Nephron (organoid): ENCODE results near the gene CNOT6L.

Experiments
- H3K27ac Mint-ChIP-seq, 3 experiments: 2 replicates each; pipeline ENCODE4 v1.8.0; 2020; ENCODE audit warnings: mixed read lengths in 3 of 3, mild to moderate bottlenecking in 2 of 3, moderate library complexity in 1 of 3
- H3K27me3 Mint-ChIP-seq: 2 replicates; pipeline ENCODE4 v1.8.0; 2021; ENCODE audit warnings: low read depth, mild to moderate bottlenecking, moderate library complexity, mixed read lengths
- H3K36me3 Mint-ChIP-seq: 2 replicates; pipeline ENCODE4 v1.8.0; 2020; ENCODE audit warnings: low read depth, mixed read lengths
- H3K4me1 Mint-ChIP-seq: 2 replicates; pipeline ENCODE4 v1.8.0; 2020; ENCODE audit warnings: mixed read lengths
- H3K4me3 Mint-ChIP-seq, 3 experiments: 2 replicates each; pipeline ENCODE4 v1.8.0; 2020; ENCODE audit warnings: mild to moderate bottlenecking in 3 of 3, mixed read lengths in 3 of 3, moderate library complexity in 2 of 3
- H3K9me3 Mint-ChIP-seq: 2 replicates; pipeline ENCODE4 v1.8.0; 2020; ENCODE audit warnings: mixed read lengths
- CTCF ChIP-seq, 3 experiments: fragments of 200-600 bp; sonication (generic); IDR thresholded peaks; one replicate each; pipeline ENCODE4 v1.5.0; 2021; ENCODE audit warnings: antibody characterized with exemption in 3 of 3; ENCODE audit not compliant: unreplicated experiment in 3 of 3

CNOT6L gene

DNA sequence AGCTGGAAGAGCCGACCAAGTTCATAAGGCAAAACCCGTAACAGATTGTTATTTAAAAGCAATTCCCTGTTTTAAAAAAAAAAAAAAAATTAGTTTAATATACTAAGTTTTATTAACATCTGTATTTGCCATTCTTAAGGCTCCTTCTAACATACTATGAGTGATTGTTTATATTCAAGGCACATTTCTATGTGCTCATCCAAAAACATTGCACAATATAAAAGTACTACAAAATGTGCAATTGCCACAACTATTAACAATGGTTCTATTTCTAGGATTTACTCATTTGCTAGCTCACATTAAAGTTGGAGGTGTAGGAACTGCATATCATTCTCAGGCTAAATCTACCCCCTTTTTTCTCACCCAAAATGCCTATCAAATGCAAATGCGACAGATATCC, 46.1 kb downstream of the CNOT6L start:
- no peaks in the 10 kb centered on the region for H3K27me3 Mint-ChIP-seq
- no peak for TF ChIP-seq CTCF (IDR thresholded peaks at IDR 0.05; ENCODE audit: unreplicated experiment in 3 of 3)
- peaks cover 33% of the 10 kb centered on the region for H3K36me3 Mint-ChIP-seq
- H3K27ac Mint-ChIP-seq, result no peak overlapping the region
- no peak overlapping the region for H3K4me3 Mint-ChIP-seq
- peaks cover 22% of the 10 kb centered on the region for H3K4me1 Mint-ChIP-seq
- H3K9me3 Mint-ChIP-seq, result no peaks in the 10 kb centered on the region

GRCh38 chr4:77771566-77771965, 47.6 kb downstream of the CNOT6L start:
- Mint-ChIP-seq H3K36me3 (peaks cover 40% of the 10 kb centered on the region), H3K27ac (no peak overlapping the region), H3K4me1 (peaks cover 9% of the 10 kb centered on the region), H3K27me3 (no peaks in the 10 kb centered on the region), H3K4me3 (no peak overlapping the region), H3K9me3 (no peaks in the 10 kb centered on the region)
- no peak for TF ChIP-seq CTCF (IDR thresholded peaks at IDR 0.05; ENCODE audit: unreplicated experiment in 3 of 3)

DNA sequence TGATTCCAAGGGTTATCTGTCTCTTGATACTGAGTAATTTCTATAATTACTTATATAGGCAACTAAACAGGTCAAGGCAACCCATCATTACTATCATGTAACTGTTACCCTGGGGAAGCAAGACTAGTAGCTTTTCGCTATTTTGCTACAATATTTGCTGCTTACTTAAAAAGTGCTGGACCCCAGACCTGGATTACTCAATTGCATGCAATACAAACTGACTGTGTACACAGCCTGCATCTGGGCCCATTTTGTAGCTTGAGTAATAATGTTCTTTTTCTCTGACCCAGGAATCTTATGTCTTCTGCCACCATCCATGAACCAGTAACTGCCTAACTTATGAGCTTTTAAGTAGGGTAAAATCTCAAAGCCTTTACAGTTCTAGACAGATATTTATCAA, 53.4 kb downstream of the CNOT6L start:
- Mint-ChIP-seq H3K9me3 (peaks cover 22% of the 10 kb centered on the region), H3K36me3 (peaks cover 66% of the 10 kb centered on the region), H3K27me3 (no peaks in the 10 kb centered on the region), H3K4me3 (no peak overlapping the region), H3K4me1 (peaks cover 3% of the 10 kb centered on the region), H3K27ac (no peak overlapping the region)
- TF ChIP-seq CTCF (IDR thresholded peaks at IDR 0.05; ENCODE audit: unreplicated experiment in 3 of 3), result no peak

DNA sequence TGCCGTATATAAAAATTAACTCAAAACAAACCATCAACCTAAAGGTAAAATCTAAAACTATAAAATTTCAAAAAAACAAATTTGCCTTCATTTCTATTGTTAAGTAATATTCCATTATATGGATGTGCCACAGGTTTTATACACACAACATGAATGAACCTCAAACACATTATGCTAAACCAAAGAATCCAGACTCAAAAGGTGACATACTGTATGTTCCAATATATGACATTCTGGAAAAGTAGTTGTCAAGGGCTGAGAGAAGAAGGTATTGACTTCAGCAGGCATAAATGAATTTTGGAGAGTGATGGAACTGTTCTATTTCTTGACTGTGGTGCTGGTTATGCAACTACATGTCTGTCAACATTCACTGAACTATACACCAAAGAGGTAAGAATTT, 56.6 kb downstream of the CNOT6L start:
- no peaks in the 10 kb centered on the region for H3K27me3 Mint-ChIP-seq
- H3K9me3 Mint-ChIP-seq, result peaks cover 36% of the 10 kb centered on the region
- peaks cover 78% of the 10 kb centered on the region for H3K36me3 Mint-ChIP-seq
- no peak for TF ChIP-seq CTCF (IDR thresholded peaks at IDR 0.05; ENCODE audit: unreplicated experiment in 3 of 3)
- no peak overlapping the region for H3K27ac Mint-ChIP-seq
- no peak overlapping the region for H3K4me3 Mint-ChIP-seq
- H3K4me1 Mint-ChIP-seq, result no peaks in the 10 kb centered on the region

DNA sequence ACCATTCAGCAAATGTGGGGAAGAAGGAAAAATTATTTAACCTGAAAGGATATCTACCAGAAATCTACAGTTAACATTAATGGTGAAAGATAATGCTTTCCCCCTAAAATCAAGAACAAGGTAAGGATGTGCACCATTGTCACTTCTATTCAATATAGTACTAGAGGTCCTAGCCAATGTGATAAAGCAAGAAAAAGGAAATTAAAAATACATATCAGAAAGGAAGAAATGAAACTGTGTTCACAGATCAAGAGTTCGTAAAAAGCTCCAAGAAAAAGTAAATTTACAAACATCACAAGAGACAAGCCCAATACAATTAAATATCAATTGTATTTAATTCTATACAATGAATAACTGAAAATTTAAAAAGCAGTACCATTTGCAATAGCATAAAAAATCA, 57.6 kb downstream of the CNOT6L start:
- Mint-ChIP-seq H3K36me3 (peaks cover 82% of the 10 kb centered on the region), H3K27me3 (no peaks in the 10 kb centered on the region), H3K27ac (no peak overlapping the region), H3K4me3 (no peak overlapping the region), H3K4me1 (no peaks in the 10 kb centered on the region), H3K9me3 (peaks cover 36% of the 10 kb centered on the region)
- no peak for TF ChIP-seq CTCF (IDR thresholded peaks at IDR 0.05; ENCODE audit: unreplicated experiment in 3 of 3)

GRCh38 chr4:77758804-77759203, 60.4 kb downstream of the CNOT6L start:
- Mint-ChIP-seq H3K9me3 (peaks cover 34% of the 10 kb centered on the region), H3K4me1 (no peaks in the 10 kb centered on the region), H3K4me3 (no peak overlapping the region), H3K27me3 (no peaks in the 10 kb centered on the region), H3K36me3 (peaks cover 85% of the 10 kb centered on the region), H3K27ac (no peak overlapping the region)
- TF ChIP-seq CTCF (IDR thresholded peaks at IDR 0.05; ENCODE audit: unreplicated experiment in 3 of 3), result no peak
